ENCODE data around the gene SLTM.
"Not testable (repeated sequence)": the region's sequence is repeated elsewhere in the genome, so short reads cannot be mapped to it uniquely, and the experiment has no call there.

Gene SLTM

DNA sequence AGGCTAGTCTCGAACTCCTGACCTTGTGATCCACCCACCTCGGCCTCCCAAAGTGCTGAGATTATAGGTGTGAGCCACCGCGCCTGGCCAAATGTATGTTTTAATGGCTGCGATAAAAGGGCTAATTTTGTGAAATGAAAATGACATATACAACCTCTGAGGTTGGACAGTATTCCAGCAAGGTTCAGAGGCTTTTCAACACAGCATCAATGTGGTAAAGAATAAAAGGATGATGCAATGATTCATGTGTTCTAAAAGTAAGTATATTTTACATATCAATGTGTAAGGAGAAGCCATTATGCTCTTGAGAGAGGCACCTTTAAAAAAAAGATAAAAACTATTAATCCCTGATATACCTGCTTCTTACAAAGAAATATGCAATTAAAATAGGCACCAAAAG lies 6.7 kb downstream of the SLTM start:
- DNase-seq (ENCODE audit: low read depth) = no peak

DNA sequence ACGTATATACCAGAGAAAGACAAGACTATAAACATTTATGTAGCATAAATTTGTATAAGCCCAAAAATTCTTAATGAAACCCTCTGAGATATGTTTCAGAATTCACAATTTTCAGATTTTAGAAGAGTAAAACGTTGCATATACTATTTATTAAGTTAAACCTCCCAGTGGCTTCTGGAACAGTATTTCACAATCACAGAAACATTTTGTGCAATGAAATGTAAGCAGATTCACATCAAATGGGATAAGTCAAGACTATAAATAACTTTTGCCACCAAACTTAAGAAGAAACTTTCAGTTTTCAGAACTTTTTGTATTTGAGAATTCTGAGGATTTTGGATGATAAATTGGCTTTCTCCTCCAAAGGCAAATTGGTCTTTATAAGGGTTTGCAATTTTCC lies 9.2 kb downstream of the SLTM start:
- DNase-seq (ENCODE audit: low read depth) = no peak

DNA sequence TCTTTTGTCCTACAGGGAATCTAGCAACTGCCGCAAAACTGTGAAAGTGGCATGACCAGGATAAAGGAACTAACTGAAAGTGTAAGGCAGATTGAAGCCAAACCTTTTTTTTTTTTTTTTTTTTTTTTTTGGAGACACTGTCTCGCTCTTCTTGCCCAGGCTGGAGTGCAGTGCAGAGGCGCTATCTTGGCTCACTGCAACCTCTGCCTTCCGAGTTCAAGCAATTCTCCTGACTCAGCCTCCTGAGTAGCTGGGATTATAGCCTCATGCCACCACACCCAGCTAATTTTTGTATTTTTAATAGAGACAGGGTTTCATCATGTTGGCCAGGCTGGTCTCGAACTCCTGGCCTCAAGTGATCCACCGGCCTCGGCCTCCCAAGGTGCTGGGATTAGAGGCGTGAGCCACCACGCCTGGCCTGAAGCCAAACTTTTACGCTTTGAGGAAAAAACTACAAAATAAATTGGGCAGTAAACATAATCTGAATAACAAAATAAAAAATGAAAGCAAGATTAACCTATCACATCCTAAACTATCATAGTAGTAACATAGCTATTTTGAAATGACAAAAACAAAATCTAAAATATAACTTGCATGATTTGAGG lies 9.7 kb downstream of the SLTM start:
- DNase-seq (ENCODE audit: low read depth) = no peak

DNA sequence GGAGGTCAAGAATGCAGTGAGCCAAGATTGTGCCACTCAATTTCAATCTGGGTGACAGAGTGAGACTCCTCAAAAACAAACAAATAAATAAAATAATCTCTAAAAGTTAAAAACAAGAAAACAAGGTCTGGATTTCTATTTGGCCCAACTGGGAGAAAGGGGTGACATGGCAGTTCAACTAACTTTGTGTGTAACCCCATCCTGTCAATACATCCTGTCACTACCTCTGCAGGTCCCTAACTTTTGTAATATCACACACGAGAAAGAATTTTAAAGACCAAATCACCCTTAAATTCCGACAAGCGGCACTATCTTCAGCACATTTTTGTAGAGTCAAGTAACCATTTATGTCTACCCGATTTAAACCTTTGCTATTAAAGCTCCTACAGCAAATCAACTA lies 10.2 kb downstream of the SLTM start:
- no peak for DNase-seq (ENCODE audit: low read depth)

DNA sequence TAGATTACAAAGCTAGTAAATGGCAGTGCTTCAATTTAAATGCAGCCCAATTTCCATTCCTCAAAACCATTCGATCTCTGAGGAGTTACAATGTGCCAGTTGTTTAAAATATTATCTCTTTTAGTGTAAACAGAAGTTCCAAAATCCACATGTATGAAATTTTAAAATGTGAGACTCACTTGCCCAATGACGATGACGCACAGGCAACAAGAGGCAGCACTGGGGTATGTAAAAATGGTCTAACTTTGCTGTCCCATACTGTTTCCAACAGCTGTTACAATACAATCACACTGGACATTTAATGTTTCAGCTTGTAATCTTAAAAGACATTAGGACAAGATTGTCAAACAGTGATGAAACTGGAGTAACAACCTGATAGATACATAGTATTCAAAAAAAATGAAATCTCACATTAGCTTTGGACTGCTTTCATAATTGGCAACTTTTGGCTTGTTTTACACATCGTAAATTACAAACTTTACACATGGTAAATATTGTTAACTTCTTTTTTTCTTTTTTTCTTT lies 12.2 kb downstream of the SLTM start:
- DNase-seq (ENCODE audit: low read depth) = no peak

DNA sequence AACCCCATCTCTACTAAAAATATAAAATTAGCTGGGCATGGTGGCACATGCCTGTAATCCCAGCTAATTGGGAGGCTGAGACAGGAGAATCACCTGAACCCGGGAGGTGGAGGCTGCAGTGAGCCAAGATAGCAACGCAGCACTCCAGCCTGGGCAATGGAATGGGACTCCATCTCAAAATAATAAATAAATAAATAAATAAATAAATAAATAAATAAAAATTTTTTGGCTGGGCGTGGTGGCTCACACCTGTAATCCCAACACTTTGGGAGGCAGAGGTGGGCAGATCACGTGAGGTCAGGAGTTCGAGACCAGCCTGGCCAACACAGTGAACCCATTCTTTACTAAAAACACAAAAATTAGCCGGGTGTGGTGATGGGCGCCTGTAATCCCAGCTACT lies 13.0 kb downstream of the SLTM start:
- not testable (repeated sequence) for DNase-seq (ENCODE audit: low read depth)

DNA sequence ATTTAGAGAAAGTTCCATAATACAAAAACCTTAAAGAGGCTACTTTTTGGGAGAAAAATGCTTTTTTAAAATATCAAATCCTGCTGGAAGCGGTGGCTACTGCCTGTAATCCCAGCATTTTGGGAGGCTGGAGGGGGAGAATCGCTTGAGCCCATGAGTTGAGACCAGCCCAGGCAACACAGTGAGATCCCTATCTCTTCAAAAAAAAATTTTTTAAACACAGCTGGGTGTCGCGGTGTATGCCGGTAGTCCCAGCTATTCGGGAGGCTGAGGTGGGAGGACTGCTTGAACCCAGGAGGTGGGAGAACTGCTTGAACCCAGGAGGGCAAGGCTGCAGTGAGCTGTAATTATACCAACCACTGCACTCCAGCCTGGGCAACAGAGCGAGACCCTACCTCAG lies 14.2 kb downstream of the SLTM start:
- DNase-seq (ENCODE audit: low read depth) = no peak

DNA sequence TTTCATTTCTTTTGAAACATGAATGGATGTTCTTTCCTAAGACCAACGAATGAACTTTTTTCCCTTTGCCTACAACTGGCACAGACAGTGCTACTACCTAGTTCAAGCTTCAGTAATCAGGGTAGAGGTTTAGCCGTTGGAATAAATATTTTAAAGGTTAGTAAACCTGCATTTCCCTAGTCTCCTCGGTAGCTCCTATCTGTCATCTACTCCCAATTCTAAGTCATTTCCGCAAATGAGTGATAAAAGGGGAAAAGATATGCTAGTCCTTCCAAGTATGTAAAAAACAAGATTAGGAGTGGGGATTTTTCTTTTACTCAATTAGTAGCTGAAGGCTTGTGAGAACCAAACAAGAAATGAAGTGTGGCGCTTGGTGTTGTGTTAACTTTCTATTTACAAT lies 15.2 kb downstream of the SLTM start:
- DNase-seq (ENCODE audit: low read depth) = no peak

DNA sequence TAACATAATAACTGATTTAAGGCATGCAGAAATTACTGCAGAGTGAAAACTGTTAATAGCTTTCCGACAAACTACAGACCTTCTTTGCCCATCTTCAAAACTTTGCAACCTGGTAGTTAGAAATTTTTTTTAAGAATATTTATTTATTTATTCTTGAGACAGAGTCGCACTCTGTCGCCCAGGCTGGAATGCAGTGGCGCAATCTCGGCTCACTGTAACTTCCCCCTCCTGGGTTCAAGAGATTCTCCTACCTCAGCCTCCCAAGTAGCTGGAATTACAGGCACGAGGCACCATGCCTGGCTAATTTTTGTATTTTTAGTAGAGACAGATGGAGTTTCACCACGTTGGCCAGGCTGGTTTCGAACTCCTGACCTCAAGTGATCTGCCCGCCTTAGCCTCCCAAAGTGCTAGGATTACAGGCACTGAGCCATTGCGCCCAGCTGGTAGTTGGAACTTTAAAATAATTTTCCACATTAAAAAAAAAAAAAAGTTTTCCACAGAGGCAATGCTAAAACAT lies 15.8 kb downstream of the SLTM start:
- not testable (repeated sequence) for DNase-seq (ENCODE audit: low read depth)

DNA sequence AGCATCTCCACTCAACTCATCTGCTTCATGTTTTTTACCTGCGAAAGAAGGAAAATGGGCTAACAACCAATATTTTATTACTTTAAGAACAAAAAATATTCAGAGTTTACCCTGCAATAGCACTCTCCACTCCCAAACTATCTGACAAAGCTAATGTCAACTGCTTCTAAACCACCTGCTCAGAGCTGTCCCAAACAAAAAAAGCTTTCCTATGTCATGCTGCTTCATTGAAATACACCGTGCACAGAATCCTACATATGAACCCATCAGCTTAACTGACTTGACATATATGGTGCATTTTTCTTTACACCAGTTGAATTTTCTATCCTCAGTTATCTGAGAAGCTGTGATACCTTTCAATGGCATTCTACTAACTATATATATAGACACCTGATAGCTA lies 16.5 kb downstream of the SLTM start:
- DNase-seq (ENCODE audit: low read depth) = no peak

DNA sequence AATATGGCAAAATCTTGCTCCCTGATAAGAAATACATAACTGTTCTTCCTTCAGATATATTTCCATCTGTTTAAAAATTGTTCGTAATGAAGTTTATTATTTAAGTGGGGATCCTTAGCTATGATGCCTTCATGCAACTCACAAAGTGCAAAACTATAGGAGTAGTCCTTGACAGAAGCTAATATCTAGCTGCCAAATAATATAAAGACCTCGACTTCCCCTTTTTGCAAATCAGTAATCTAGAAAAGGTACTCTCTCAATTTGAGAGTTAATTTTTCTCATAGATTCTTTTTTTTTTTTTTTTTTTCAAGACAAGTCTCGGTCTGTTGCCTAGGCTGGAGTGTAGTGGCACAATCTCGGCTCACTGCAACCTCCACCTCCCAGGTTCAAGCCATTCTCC lies 23.0 kb downstream of the SLTM start:
- no peak for DNase-seq (ENCODE audit: low read depth)

DNA sequence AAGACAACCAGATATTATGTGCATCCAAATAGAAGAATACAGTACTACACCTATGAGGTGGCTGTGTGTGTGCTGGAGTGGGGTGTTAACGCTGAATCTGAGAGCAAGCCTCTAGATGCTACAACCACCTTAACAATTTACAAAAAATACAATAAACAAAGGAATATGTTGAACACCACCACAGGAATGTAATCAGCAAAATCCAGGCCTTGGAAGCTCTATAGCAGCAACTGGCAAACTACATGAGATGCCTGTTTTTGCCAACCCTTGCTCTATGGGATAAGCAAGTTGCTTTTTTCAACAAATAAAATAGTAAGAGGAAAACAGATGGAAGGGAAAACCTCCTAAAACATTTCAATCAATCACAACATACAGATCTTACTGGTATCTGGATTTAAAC lies 23.9 kb downstream of the SLTM start:
- DNase-seq (ENCODE audit: low read depth) = no peak

DNA sequence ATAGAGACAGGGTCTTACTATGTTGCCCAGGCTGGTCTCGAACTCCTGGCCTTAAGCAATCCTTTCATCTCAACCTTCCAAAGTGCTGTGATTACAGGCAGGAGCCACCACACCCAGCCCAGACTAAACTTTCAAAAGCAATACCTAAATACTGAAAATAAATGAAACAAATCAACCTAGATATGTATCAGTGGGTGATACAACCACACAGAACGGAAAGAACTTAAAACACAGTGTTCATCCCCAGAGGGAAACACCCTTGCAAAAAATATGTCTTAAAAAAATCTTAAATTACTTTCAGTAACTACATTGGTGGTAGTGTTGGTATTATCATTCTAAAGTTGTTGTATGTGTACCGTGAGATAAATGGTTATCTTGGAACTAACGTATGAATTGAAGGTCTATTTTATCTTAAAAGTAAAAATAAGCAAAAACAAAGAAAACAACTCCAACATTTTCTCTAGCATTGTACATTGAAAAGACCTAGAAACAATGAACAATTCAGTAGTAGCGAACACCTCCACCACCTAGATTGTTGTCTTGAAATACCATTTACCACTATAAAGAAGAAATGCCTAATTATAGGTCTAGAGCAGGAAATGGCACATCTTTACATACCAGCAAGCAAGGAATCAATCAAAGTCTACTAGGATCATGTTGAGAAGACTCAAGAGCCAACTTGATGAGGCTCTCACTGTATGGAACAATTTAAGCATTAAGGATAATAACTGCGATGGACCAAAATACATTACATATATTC lies 24.7 kb downstream of the SLTM start:
- DNase-seq (ENCODE audit: low read depth) = no peak

DNA sequence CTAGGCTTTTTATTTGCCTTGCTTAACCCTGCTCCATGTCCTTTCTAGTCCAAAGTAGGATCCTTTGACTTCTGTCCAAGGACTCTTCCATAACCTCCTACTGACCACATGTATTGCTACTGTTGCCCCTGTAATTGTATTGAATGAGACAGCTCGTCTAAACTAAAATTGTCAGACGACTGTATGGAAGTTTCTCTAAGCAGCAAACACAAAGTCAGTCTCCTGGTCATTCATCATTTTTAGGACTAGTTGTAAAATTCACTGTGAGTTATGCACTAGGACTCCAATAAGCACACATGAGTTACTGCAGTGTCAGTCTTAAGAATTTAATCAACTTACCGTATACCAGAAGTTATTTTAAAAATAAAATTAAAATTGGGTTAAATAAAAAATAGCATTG lies 32.8 kb downstream of the SLTM start:
- no peak for DNase-seq (ENCODE audit: low read depth)

DNA sequence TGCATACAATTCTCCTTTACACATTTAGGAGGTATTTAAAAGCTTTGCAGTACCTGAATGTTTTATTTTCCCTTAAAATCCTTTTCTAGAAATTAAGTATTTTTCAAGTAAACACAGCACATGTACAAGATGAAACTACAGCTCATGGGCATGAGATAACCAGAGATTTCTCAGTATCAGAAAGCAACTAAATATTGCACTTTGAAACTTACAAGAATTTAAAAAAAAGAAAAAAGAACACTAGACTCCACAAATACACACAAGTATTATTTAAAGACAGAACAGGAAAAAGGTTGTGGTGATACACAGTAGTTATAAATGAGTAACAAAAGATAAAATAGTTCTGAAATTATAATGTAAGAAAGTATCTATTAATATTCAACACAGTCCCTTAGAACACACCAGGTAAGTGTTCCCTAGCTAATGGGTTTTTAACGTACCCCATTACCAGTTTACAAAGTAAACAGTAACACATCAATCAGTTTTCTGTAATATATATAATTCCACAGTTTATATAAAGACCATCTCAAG lies 35.3 kb downstream of the SLTM start:
- no peak for DNase-seq (ENCODE audit: low read depth)

DNA sequence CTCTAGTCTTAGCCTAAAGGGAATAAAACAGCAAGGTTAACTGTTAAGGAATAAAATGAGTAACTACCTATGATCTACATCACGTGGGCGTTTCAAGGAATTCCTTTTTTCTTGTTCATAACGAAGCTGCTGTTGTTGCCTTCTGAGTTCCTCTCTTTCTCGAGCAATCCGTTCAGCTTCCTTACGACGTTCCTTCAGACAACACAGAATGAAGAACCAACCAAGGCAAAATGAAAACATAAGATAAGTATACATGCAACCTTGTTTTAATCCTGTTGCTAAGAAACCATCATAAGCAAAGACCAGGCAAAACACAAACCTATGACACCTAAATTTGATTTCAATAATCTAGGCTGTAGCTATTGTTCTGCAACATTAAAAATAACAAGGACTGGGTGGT lies 44.1 kb downstream of the SLTM start:
- DNase-seq (ENCODE audit: low read depth) = no peak

DNA sequence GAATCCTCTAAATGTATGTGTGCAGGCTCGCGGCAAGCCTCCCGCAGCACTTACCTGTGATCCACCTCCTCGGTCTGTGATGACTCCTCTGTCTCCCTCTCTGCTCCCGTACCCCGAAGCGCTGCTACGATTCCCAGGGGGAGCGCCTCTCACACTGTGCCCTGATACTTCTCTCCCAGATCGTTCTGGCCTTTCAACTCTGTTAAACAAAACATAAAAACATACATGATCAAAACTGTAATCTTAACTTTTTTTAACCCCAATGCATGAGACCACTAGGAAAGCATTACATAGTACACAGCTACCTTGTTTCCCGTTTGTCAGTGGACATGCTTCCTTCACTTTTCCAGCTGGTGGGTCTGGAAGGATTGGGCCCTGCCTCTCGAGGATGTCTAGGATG lies 46.6 kb downstream of the SLTM start:
- no peak for DNase-seq (ENCODE audit: low read depth)

DNA sequence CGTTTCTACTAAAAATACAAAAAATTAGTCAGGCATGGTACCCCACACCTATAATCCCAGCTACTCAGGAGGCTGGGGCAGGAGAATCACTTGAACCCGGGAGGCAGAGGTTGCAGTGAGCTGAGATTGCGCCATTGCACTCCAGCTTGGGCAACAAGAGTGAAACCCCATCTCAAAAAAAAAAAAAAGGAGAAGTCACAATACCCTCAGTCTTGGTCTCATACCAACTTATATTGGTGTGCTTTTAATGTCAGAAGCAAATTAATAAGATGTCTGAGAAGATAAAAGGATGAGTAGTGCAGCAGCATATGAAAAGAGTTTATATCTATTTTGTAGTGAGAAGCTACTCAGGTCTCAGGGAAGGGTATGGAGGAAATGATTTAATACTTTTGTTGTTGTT lies 49.6 kb downstream of the SLTM start:
- not testable (repeated sequence) for DNase-seq (ENCODE audit: low read depth)

DNA sequence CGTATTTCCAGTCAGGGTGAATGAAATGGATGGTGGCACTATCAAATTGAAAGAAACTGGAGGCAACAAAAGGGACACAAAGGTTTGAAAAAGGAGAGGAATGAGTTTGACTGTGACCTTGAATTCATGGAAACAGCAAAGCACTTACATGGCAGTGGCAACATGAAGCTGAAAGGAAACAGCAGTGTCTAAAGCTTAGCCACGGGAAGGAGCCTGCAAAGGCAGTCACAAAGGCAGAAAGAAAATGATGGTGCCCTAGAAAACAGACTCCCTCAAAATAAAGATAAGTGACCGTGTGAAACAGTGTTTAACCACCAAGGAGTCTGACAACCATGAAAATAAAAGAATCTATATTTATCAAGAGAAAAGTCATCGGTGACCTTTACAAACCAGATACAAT lies 51.2 kb downstream of the SLTM start:
- no peak for DNase-seq (ENCODE audit: low read depth)

DNA sequence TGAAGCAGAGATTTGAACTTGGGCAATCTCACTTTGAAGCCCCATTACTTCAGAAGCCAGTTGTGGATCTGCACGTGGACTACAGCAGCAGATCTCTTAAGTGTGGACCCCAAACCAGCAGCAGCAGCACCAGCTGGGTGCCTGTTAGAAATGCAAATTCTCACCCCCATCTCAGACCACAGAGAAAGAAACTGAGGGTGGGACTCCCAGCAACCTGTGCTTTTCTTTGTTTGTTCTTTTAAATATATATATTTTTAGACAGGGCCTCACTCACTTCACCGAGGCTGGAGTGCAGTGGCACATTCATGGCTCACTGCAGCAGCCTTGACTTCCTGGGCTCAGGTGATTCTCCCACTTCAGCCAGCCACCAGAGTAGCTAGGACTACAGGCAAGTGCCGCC lies 53.2 kb downstream of the SLTM start:
- DNase-seq (ENCODE audit: low read depth) = no peak

DNA sequence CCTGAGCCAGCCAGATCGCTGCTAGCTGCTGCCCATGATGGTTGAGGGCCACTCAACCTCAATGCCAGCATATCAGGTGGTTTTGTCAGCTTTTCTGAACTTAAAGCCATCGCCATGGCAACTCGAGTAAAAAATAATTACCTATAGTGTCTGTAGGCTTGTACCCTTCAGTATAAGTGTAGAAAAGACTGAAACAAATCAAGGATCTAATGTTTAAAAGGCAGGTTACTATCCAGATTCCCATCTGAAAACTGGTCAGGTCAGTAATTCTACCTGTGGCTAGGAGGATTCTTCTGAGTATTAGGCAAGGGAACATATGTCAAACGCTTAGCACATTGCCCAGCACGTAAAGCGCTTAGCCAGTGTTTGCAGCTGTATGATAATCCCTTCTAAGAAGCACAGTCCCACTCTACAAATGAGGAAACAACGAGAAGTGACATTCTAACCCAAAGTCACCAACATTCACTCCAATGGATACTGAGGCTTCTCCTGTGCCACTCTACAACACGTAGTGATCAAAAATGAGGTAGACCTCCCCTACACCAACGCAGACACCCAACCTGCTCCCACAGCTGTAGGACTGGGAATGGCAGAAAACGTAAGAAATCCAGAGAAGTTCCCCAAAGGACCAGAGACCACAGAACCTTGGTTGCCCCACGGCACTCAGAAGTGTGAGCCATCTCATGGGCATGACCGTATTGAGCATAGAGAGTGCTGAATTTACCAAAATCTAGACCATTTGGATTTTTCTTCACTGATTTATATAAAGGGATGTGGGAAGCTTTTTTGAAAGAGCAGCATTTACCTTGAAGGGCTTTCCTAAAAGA lies 55.3 kb downstream of the SLTM start:
- no peak for DNase-seq (ENCODE audit: low read depth)

DNA sequence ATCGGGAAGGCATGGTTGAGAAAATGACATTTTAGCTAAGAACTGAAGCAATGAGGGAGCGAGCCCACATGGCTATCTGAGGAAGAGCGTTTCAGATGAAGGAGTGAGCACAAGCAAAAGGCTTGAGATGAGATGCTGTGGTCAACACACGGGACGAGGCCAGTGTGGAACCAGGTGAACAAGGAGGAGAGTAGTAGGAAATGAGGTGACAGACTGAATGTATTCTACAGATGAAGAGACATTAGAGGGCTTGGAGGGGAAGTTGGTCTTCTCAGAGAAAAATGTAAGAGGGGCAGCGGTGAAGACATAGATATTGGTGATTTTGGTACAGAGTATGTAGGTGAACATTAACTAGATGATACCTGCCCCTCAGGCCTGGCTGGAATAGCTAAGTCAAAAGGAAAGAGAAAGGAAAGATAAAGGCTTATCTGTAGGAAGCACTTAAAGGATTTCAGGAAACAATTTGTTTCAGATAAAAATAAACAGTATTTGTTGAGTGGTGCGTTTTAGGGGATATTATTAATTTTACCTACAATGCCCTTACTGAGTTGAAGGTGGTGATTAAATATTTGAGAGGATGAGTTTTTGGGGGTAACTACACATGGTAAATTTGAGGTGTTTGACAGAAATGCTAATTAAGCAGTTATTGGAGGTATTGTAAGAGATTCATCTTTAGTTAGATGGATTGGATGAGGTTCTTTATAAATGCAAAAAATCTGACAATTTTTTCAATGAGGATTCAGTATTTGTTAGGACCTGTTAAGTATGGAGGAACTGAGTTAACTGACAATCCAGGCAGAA lies 57.0 kb downstream of the SLTM start:
- DNase-seq (ENCODE audit: low read depth) = no peak
